HepG2 (cell line): ENCODE data around the gene NT5DC1. TPM values are rescaled to one million over a fixed set of nuclear protein-coding genes. Genes with fewer than 3 reads are reported as not detected.

Source experiments
- AHDC1 ChIP-seq: sonication (generic); formaldehyde crosslinking; IDR thresholded peaks from 2 replicates; pipeline ENCODE4 v1.5.1; 2020; ENCODE audit warnings: mild to moderate bottlenecking, missing genetic modification reagents, borderline replicate concordance
- CREM ChIP-seq, 2 experiments: sonication (generic) in 1 of 2; formaldehyde crosslinking in 1 of 2; IDR thresholded peaks; 2 replicates each; pipeline versions ENCODE4 v1.4.0 to v1.6.1; 2016 to 2020; ENCODE audit warnings: antibody characterized with exemption in 1 of 2, mild to moderate bottlenecking in 1 of 2, missing genetic modification reagents in 1 of 2
- DNMT1 ChIP-seq: sonication (generic); formaldehyde crosslinking; IDR thresholded peaks from 2 replicates; pipeline ENCODE4 v1.5.1; 2020; ENCODE audit warnings: mild to moderate bottlenecking, missing genetic modification reagents
- DNMT3B ChIP-seq: conservative IDR thresholded peaks from 2 replicates; pipeline ENCODE4 v1.6.1; 2016; ENCODE audit warnings: missing biosample characterization, control low read depth
- FOXA1 ChIP-seq, 2 experiments: fragments of 450-650 bp in 1 of 2; sonication (generic) in 1 of 2; formaldehyde crosslinking in 1 of 2; IDR thresholded peaks; 2 replicates each; pipeline versions ENCODE4 v1.4.0 to v1.6.1; 2016 to 2020; ENCODE audit warnings: missing genetic modification reagents in 1 of 2
- GMEB2 ChIP-seq: IDR thresholded peaks from 2 replicates; pipeline ENCODE4 v1.6.1; 2016; ENCODE audit warnings: missing biosample characterization, missing genetic modification reagents, low read depth
- ISX ChIP-seq: sonication (generic); formaldehyde crosslinking; conservative IDR thresholded peaks from 2 replicates; pipeline ENCODE4 v1.5.0; 2020; ENCODE audit warnings: missing genetic modification reagents
- MED1 ChIP-seq: sonication (generic); formaldehyde crosslinking; IDR thresholded peaks from 2 replicates; pipeline ENCODE4 v1.4.0; 2020; ENCODE audit warnings: missing genetic modification reagents
- PAXIP1 ChIP-seq: sonication (generic); formaldehyde crosslinking; conservative IDR thresholded peaks from 2 replicates; pipeline ENCODE4 v1.4.0; 2020; ENCODE audit warnings: mild to moderate bottlenecking, missing genetic modification reagents, moderate library complexity
- POGZ ChIP-seq: sonication (generic); formaldehyde crosslinking; IDR thresholded peaks from 2 replicates; pipeline ENCODE4 v1.4.0; 2020; ENCODE audit warnings: mild to moderate bottlenecking, missing genetic modification reagents
- POLR2G ChIP-seq: fragments of 200-400 bp; formaldehyde crosslinking; IDR thresholded peaks from 2 replicates; pipeline ENCODE4 v1.6.1; 2018; ENCODE audit warnings: mild to moderate bottlenecking, low read depth, low read length, moderate library complexity
- SMAD9 ChIP-seq: sonication (generic); formaldehyde crosslinking; IDR thresholded peaks from 2 replicates; pipeline ENCODE4 v1.5.1; 2020; ENCODE audit warnings: mild to moderate bottlenecking, missing genetic modification reagents
- ZFP90 ChIP-seq: sonication (generic); formaldehyde crosslinking; IDR thresholded peaks from 2 replicates; pipeline ENCODE4 v1.8.0; 2022; ENCODE audit warnings: missing genetic modification reagents, mild to moderate bottlenecking, inconsistent platforms, borderline replicate concordance
- ZNF136 ChIP-seq: sonication (generic); formaldehyde crosslinking; IDR thresholded peaks from 2 replicates; pipeline ENCODE4 v1.8.1; 2022; ENCODE audit warnings: low read depth, mild to moderate bottlenecking, moderate library complexity, missing genetic modification reagents
- ZNF160 ChIP-seq: sonication (generic); formaldehyde crosslinking; IDR thresholded peaks from 2 replicates; pipeline ENCODE4 v1.8.0; 2022; ENCODE audit warnings: mild to moderate bottlenecking, inconsistent platforms, missing genetic modification reagents
- ZNF530 ChIP-seq: sonication (generic); formaldehyde crosslinking; IDR thresholded peaks from 2 replicates; pipeline ENCODE4 v1.5.0; 2020; ENCODE audit warnings: low read depth, mild to moderate bottlenecking, missing genetic modification reagents
- ZNF556 ChIP-seq: sonication (generic); formaldehyde crosslinking; IDR thresholded peaks from 2 replicates; pipeline ENCODE4 v1.4.0; 2020; ENCODE audit warnings: mild to moderate bottlenecking, missing genetic modification reagents, borderline replicate concordance
- ZNF572 ChIP-seq: sonication (generic); formaldehyde crosslinking; IDR thresholded peaks from 2 replicates; pipeline ENCODE4 v1.5.1; 2020; ENCODE audit warnings: mild to moderate bottlenecking, missing genetic modification reagents
- ZNF720 ChIP-seq: sonication (generic); formaldehyde crosslinking; IDR thresholded peaks from 2 replicates; pipeline ENCODE4 v1.4.0; 2020; ENCODE audit warnings: missing genetic modification reagents
- polyA plus RNA-seq, 8 experiments: library from polyadenylated mRNA; depleted of rRNA in 3 of 8; stranded (reverse) in 7 of 8; unstranded in 1 of 8; fragments of >200 nt; fragmentation: Illumina TruSeq in 4 of 8; extraction: Trizol in 4 of 8; gene quantifications; 2 replicates each; pipeline versions ENCODE4 v1.2.1 to v1.2.3, GENCODE V29; 2011 to 2016; ENCODE audit warnings: low read depth in 4 of 8, missing spikeins in 1 of 8, mixed read lengths in 1 of 8; ENCODE audit not compliant: insufficient read depth in 1 of 8
- total RNA-seq, 5 experiments: library from RNA; depleted of rRNA; stranded (reverse); fragments of >200 nt; fragmentation: Illumina TruSeq; extraction: Trizol; gene quantifications; 2 replicates each; pipeline ENCODE4 v1.2.3, GENCODE V29; 2016; ENCODE audit warnings: low read depth in 1 of 5

Gene NT5DC1
- total and polyA plus RNA-seq, 2 of the 13 experiments (the other 11 are each of a cell fraction or from before 2014, with no cell fraction given) = 27.0 to 56.1 TPM

- TF ChIP-seq POGZ (CRISPR knock-in tag) (peak; percentile 69), ZNF720 (no peak), GMEB2 (no peak), DNMT3B (CRISPR knock-in tag) (no peak), FOXA1 (IDR thresholded peaks at IDR 0.05) (no peak), FOXA1 (CRISPR knock-in tag; IDR thresholded peaks at IDR 0.05) (no peak), PAXIP1 (CRISPR knock-in tag) (peak; percentile 52), SMAD9 (CRISPR knock-in tag) (no peak), POLR2G (peak; percentile 93), ISX (CRISPR knock-in tag) (no peak), ZNF136 (CRISPR knock-in tag) (no peak), ZFP90 (CRISPR knock-in tag) (0 out of 2 replicates have a peak, but pooled peaks have one; percentile 34), ZNF530 (CRISPR knock-in tag) (no peak), MED1 (CRISPR knock-in tag) (peak; percentile 58), ZNF160 (CRISPR knock-in tag) (no peak), DNMT1 (CRISPR knock-in tag) (no peak), CREM (IDR thresholded peaks at IDR 0.05) (0 out of 2 replicates have a peak, but pooled peaks have one; percentile 25), CREM (CRISPR knock-in tag; IDR thresholded peaks at IDR 0.05) (no peak), ZNF572 (CRISPR knock-in tag) (no peak), ZNF556 (CRISPR knock-in tag) (peak; percentile 46; the same call in 1 of the 2 replicates), AHDC1 (peak; percentile 19; the same call in 1 of the 2 replicates)
Observed at GRCh38 chr6:116060572-116061283, 39.9 kb upstream of the NT5DC1 start, which contains the start of gene FRK (continued).
